ENCODE results near the gene GDPD5.

GDPD5 gene

GRCh38 chr11:75514596-75514995 lies 11.1 kb downstream of the GDPD5 start:
- no peak for DNase-seq

GRCh38 chr11:75513250-75513649 lies 12.5 kb downstream of the GDPD5 start:
- DNase-seq, result no peak

- no peak for DNase-seq
Measured at GRCh38 chr11:75510723-75511019, 15.1 kb downstream of the GDPD5 start.

- no peak for DNase-seq
Measured at GRCh38 chr11:75510004-75510722, 15.6 kb downstream of the GDPD5 start.

GRCh38 chr11:75509020-75509720 lies 16.6 kb downstream of the GDPD5 start:
- DNase-seq, result no peak

GRCh38 chr11:75508051-75508561 lies 17.6 kb downstream of the GDPD5 start:
- DNase-seq, result no peak

- no peak for DNase-seq
Measured at GRCh38 chr11:75507571-75507970, 18.2 kb downstream of the GDPD5 start.

- DNase-seq, result no peak
Measured at GRCh38 chr11:75506827-75507226, 18.9 kb downstream of the GDPD5 start.

- no peak for DNase-seq
Measured at GRCh38 chr11:75505916-75506692, 19.6 kb downstream of the GDPD5 start.

GRCh38 chr11:75504501-75504900 lies 21.2 kb downstream of the GDPD5 start:
- DNase-seq, result no peak

GRCh38 chr11:75503531-75504099 lies 22.1 kb downstream of the GDPD5 start:
- no peak for DNase-seq

GRCh38 chr11:75502138-75502537 lies 23.6 kb downstream of the GDPD5 start:
- no peak for DNase-seq

GRCh38 chr11:75500742-75501141 lies 25.0 kb downstream of the GDPD5 start:
- no peak for DNase-seq

- no peak for DNase-seq
Measured at GRCh38 chr11:75499423-75500190, 26.1 kb downstream of the GDPD5 start.

GRCh38 chr11:75498556-75499255 lies 27.0 kb downstream of the GDPD5 start:
- DNase-seq, result no peak

GRCh38 chr11:75497788-75498409 lies 27.8 kb downstream of the GDPD5 start:
- no peak for DNase-seq

GRCh38 chr11:75496305-75496752 lies 29.4 kb downstream of the GDPD5 start:
- DNase-seq, result no peak

- DNase-seq, result no peak
Measured at GRCh38 chr11:75495749-75496304, 29.9 kb downstream of the GDPD5 start.

GRCh38 chr11:75493626-75494025 lies 32.1 kb downstream of the GDPD5 start:
- DNase-seq, result no peak

GRCh38 chr11:75492181-75492820 lies 33.4 kb downstream of the GDPD5 start:
- no peak for DNase-seq

All from activated gamma-delta T cell (primary cell).